Measurements from ENCODE around the gene ACCS.

The ACCS gene

DNA sequence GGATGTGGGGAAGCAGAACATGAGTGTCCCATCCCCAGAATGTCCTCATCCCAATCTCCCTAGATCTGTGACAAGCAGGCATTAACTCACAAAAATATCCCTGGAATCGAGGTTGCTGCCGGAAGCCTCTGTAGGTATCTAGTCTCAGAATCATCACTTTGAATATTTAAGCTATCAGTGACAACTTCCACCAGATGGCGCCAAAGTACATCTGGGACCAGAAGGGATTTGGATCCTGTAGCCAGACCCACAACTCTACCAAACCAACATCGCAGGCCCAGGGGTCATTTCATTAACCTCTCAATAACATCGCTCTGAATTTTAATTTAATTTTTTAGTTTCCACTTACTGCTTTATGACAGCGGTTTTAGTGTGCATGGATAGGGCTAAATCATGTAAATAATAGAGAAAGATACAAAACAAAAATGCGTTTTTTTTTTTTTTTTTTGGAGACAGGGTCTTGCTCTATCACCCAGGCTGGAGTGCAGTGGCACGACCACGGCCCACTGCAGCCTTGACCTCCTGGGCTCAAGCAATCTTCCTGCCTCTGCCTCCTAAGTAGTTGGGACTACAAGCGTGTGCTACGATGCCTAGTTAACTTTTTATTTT is 28.3 kb downstream of the ACCS start:
- DNase-seq (ENCODE audit: low spot score), result peak; percentile 86

DNA sequence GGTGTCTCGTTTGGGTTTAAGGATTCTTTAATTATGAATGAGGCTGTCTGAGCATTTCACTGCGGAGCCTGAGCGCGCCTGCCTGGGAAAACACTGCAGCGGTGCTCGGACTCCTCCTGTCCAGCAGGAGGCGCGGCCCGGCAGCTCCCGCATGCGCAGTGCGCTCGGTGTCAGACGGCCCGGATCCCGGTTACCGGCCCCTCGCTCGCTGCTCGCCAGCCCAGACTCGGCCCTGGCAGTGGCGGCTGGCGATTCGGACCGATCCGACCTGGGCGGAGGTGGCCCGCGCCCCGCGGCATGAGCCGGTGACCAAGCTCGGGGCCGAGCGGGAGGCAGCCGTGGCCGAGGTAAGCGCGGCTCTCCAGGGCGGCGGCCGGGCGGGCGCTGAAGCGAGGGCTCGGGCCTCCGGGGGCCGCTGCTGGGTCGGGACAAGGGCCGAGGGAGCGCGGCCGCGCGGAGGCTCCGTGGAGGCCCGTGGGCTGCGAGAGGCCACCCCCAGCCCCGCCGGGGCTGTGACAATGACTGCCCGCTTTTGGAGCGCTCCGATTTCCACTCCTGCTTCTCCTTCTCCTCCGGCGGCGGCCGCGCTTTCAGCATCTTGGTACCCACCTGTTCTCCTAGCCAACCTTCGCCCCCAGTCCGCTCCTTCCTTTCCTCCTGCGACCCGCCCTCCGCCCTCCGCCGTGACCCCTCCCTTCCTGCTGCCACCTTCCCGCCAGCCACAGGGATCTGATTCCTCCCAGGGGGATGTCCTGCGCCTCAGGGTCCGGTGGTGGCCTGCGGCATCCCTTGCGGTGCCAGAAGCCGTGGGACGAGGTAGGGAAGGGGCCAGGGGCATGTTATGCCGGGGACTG is 29.7 kb downstream of the ACCS start, which contains the start of gene EXT2:
Gene EXT2, plus strand, starts transcription at position 173 of the 854 bp plus-strand sequence. CDS start 12,035 bp downstream, outside the sequence.
- peak; percentile 89 for DNase-seq (ENCODE audit: low spot score)

DNA sequence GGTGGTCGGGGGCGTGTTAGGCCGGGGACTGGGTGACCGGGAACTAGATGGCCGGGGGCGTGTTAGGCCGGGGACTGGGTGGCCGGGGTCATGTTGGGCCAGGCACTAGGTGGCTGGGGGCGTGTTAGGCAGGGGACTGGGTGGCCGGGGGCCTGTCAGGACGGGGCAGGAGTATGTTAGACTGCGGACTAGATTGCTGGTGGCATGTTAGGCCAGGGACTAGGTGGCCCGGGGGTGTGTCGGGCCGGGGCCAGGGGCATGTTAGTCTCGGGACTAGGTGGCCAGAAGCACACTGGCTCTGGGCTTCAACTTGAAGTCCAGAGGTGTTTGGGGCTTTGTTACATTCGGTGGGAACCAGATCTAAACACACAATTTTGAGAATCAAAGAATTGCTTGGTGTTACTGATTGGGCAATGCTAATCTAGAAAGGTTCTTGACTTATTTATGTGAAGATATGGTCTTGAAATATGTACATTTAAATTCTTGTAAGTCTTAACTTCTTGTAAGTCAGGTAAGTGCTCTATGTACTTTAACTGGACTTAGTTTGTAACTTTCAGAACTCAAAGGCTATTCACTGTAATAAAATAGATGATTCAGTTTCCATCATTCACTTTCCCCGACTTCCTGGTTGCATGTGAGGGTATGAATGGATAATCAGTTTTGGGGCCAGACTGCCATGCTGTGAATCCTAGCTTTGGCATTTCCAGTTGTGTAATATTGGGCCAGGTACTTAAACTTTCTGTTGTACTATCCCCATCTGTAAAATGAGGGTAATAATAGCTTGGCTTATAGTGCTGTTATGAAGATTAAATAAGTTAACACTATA is 30.5 kb downstream of the ACCS start:
- no peak for DNase-seq (ENCODE audit: low spot score)

DNA sequence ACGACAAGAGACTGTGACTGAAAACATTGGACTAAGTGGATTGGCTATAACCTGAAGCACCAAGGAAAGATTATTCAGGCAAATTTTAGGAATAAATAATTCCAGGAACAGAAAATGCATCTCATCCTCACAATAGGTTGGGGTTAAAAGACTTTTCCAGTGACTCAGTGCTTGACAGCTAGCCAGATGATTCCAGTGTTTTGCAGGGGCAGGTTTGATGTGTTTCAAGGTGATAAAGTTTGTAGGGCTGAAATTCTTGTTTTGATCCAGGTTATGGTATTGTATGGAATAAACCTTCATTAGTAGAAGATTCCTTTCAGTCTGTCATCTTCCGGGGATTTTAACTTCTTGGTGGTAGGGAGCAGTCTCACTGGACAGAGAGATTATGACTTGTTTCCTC is 31.8 kb downstream of the ACCS start:
- DNase-seq (ENCODE audit: low spot score), result no peak

DNA sequence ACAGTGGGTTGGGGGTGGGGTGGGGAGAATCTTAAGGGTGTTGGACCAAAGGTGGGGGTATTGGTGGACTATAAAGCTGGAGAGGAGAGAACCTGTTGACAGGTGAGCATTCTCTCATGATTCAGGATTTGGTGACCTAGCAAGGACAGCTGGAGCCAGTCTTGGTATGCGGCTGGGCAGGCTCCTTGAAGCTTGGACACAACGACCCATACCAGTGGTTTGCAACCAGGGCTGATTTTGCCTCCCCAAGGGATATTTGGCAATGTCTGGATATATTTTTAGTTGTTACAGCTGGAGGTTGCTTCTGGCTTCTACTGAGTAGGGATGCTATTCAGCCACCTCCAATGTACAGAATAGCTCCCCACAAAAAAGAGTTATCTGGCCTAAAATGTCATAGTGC is 35.0 kb downstream of the ACCS start:
- DNase-seq (ENCODE audit: low spot score), result no peak

DNA sequence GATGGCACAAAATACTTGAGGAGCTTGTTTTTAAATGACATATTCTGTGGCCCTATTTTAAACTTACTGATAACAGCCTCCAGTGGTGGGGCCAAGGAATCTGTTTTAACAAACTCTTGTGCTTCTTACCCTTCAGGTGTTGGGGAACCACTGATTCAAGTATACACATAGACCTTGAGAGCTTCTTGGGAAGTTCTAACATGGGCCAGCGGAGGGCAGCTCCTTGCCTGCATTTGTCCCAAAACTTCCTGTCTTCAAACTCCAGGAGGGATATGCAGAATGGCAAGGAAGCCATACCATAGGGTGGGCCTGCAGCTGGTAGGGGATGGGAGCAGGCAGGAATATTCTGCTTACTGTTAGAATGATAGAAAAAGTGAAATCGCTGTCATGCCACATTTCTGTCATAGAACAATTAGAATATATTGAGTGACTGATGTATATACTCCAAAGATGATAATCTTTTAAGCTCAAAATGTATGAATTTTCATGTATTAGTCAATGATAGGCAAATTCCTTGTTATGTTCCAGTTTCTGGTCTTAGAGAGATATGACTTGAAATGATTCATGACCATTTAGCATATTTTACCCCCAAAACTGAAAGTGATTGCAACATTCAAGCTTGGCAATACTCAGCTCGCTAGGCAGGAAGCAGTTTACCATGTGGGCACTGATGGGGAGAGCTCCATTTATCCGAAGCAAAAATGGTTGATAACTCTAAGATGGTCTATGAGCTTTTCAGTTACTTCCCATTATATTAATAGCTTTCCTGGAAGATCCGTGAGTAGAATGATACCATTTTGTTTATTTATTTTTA is 38.6 kb downstream of the ACCS start:
- DNase-seq (ENCODE audit: low spot score), result peak; percentile 24

DNA sequence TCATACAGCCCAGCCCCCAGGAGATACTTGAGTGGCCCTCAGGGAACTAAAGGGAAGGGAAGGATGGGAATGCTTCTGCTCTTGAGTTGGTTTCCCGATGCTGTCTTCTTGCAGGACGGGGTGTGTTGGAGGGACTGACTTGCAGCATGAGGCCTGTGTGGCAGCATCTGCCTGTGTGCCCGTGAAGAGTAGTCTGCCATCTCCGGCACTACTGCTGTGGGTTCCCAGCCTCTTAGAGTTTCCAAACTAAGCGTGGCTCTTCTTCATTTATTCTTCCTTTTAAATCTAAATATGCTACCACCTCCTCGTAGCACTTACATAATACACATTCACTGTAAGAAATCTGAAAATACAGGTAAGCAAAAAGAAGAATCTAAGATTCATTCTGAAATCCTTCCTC is 42.2 kb downstream of the ACCS start:
- DNase-seq (ENCODE audit: low spot score), result no peak

DNA sequence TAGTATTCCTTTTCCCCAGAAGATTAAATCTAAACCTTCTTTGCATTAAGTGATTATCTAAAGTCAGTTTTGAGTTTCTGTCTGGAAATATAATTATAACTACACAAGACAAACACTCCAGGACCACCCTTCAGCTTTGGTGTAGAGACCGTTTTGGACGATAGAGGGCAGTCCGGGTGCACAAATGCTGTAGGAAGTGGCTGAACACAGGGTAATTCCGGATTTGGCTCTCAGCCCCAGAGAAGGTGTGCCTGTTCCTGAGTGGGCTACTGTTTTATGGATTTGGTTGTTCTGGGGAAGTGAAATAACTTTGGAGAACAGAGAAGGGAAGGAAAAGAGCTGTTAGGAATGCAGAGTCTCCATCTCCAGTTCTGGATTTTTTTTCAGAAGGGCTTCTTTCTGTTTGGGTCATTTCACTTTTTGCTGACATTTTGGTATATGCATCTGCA is 44.2 kb downstream of the ACCS start:
- DNase-seq (ENCODE audit: low spot score), result peak; percentile 65

DNA sequence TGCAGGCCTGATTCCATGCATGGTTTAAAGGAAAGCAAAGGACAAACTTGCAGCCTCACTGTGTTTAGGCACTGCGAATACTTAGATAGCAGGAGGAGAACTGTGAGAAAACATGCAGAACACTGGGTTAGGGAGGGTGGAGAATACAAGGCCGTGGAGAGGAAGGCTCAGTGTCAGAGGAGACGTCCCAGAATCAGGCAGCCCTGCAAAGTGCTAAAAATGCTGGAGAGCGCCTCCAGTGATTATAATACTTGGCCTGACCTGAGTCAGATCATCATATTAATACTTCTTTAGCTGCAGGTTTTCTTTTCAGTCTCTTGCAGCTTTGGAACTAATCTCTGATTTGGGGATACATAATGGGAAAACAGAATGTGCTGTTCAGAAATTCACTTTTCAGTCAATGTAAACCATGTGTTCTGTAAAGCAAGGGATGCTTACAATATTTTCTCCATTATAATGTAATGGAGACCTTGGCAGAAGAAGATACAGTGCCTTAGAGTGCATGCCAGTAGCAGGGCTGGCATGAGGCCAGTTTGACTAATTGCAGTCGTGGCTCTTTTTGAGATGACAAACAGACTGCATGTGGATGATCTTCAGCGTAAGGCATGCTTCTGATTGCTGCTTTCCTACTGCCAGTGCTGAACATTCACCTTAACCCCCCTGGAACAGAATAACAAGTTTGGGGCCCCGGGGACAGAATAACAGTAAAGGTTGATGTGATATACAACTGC is 46.2 kb downstream of the ACCS start:
- DNase-seq (ENCODE audit: low spot score), result no peak

DNA sequence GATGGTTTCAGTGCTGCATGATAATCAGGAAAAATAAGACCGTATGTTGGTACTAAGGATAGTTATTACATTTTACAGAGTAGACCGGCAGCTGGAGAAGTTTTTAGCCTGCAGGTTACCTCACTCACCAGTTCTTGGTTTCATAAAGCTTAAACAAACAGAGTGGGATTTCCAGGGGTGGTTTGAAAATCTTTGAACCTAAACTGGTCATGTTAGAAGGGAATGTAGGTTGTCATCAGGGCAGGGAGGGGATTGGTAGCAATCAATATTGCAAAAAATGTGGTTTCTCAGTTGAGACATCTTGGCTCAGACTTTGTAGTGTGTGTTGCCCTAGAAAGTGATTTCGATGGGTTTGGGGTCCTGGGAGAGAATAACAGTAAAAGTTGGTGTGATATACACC is 46.9 kb downstream of the ACCS start:
- DNase-seq (ENCODE audit: low spot score), result no peak

DNA sequence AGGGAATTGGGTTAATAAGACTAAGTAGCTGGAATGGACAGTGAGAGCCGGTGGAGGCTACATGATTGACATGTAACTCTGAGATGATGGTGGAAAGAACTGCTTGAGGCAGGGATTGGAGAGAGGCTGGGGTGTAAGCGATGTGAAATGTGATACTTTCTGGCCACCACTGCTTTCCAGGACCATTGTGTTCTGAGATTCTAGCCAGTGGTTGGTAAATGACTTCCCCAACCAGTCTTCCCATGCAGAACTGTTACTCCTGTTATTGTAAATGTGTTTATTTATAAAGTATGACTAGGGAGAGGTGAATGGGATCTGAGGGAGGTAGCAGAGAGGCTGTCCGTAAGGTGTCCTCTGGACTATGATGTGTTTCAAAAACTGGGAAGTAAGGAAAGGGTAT is 47.5 kb downstream of the ACCS start:
- DNase-seq (ENCODE audit: low spot score), result no peak

DNA sequence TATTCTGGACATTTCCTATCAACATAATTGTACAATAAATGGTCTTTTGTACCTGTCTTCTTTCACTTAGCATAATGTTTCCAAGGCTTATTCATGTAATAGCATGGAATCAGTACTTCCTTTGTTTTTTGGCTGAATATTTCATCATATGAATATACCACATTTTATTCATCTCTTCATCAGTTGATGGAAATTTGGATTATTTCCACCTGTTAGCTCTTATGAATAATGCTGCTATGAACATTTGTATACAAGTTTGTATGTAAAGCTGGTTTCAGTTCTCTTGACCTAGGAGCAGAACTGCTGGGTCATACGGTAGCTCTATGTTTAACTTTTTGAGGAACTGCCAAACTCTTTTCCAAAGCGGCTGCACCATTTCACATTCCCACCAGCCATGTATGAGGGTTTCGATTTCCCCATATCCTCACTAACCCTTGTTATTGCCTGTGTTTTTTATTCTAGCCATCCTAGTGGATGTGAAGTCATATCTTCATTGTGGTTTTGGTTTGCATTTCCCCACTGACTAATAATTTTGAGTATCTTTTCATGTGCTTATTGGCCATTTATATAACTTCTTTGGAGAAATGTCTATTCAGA is 50.3 kb downstream of the ACCS start:
- DNase-seq (ENCODE audit: low spot score), result no peak

DNA sequence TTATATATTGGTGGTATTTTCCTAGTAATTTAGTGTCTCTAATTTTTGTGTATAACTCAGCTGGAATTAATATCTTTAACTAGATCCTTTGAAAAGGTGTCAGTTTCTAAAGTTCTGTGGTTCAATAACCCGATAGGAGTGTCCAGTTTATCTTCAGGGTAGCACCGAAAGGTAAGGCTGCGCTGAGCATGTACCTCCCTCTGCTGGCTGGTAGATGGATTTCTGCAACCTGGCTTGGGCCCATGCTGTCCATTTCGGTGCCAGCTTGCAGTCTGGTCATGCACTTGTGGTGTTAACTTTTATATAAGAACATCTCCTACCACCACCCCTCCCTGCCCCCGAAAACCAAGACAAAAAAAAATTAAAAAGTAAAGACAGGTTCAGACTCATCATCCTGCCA is 54.1 kb downstream of the ACCS start:
- DNase-seq (ENCODE audit: low spot score), result no peak

DNA sequence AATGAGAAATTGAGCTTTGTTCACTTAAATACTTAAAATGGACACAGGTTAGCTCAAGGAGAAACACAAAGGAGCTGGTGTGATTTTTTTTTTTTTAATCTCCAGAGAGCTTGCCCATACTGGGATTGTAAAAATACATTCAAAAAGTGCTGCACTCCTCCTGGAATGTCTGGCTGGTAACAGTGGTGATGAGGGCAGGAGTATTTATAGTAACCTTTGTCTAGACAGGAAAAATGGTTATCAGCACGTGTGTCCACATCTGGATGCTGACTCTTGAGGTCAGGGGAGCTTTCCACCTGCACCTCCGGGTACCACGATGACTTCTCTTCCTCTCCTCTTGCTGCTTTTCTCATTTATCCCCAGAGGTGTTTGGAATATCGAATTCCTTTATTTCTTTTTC is 59.5 kb downstream of the ACCS start:
- no peak for DNase-seq (ENCODE audit: low spot score)

DNA sequence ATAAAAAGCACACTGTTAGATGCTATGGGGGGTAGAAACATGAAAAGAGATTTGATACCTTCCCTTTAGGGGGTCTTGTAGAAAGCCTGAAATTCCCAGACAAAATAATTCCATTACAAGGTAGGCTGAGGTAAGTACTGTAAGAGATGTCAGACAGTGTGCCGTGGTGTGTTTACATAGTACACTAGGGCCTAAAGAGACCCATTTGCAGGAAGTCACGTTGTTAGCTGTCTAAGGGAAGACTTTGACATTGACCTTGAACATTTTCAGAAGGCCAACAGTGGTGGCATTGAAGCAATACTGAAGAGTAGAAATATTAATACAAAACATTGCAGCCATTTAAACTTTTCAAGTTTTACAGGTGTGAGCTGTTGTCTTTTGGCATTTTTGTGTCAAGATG is 60.2 kb downstream of the ACCS start:
- no peak for DNase-seq (ENCODE audit: low spot score)

DNA sequence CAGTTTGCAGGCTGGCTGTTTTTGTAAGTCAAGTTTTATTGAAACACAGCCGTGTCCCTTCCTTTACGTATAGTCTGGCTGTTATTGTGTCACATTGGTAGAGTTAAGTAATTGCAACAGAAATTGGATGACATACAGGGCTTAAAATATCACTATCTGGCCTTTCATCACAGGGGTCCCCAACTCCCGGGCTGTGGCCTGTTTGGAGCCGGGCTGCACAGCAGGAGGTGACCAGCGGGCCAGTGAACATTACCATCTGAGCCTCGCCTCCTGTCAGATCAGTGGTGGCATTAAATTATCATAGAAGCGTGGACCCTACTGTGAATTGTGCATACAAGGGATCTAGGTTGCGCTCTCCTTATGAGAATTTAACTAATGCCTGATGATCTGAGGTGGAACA is 61.1 kb downstream of the ACCS start:
- no peak for DNase-seq (ENCODE audit: low spot score)

DNA sequence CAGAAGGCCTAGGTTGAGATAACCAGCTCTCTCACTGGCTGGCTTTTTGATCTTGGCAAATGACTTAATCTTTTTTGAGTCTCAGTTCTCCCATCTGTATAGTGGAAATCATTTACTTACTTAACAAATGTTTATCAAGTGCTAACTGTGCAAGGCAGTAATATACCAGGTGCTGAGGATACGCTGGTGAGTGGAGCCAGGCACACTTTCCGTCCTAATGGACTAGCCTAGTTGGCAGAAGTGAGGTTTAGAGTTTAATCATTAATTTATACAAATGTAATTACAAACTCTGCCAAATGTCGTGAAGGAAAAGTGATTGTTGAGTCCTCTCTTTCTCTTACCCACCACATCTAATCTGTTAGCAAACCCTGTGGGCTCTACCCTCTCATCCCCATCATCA is 62.7 kb downstream of the ACCS start:
- no peak for DNase-seq (ENCODE audit: low spot score)

DNA sequence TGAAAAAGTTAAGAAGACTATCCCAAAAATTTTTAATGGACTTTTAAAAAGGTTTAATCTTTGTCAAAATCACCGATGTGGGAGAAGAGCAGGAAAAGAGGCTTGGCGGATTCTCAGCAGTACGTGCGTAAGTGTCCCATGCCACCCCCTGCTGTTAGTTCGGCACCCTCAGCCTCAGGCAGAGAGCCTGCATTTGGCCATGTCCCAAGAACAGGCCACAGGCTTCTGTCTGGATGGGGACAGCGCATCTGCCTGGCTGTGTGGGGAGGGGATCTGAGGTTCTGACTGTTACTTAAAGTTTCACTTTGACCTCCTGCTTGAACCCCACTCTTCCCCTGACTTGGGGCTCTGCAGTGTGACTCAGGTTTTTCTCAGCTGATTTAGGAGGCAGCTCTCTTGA is 64.7 kb downstream of the ACCS start:
- DNase-seq (ENCODE audit: low spot score), result no peak

DNA sequence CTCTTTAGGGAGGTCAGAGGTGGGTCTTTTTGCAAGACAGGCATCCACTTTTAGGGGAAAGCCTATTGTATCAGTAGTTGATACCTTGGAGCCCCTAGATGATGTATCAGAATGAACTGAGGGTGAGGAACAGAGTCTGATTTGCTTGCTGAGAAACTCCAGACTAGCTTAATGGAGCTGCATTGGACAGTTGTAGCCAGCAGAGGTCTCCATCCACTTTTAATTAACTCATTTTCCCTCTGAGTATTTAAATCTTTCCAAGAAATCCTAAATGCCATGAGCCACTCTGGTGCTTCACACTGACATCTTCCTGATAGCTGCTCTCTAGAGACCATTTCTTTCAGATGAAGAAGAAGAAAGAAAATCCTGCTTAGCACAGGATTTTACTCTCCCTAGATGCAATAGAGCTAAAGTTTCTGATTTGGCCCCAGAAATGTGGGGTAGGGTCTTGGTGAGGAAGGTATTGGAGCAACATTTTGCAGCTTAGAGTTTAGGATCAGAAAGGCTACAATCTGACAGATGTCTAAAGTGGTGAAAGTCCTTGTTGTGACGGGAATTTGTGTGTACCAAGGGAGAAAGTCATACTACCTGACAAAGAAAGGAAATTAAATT is 67.4 kb downstream of the ACCS start:
- peak; percentile 9 for DNase-seq (ENCODE audit: low spot score)

Data from activated CD4-positive, alpha-beta T cell treated with anti-CD3 and anti-CD28 coated beads, Interleukin-2, Interleukin-4, amounts not matched to agents 100 ng/mL and 50 ng/mL, durations not matched to agents 16 hours and 8 hours (primary cell).